H1 (cell line): ENCODE measurements around the gene RIOK3. TPM values are rescaled to one million over a fixed set of nuclear protein-coding genes. Genes with fewer than 3 reads are reported as not detected.

Experiments used
- CTCF ChIA-PET: fragments of 300-600 bp; sonication (Branson Sonifier 250); formaldehyde crosslinking; loops from one replicate; lab custom pipeline; 2021; ENCODE audit not compliant: partially characterized antibody; lab: Charles Lee
- POLR2A ChIA-PET: fragments of 300-600 bp; sonication (Branson Sonifier 250); formaldehyde crosslinking; loops from one replicate; lab custom pipeline; 2021; ENCODE audit warnings: inconsistent platforms; ENCODE audit not compliant: partially characterized antibody; lab: Charles Lee
- DNase-seq, 2 experiments: peaks; one replicate each; pipeline versions ENCODE4 v3.0.0 to v3.0.0-alpha.2; 2010 to 2022; ENCODE audit warnings: low spot score in 2 of 2, low read depth in 1 of 2, mixed read lengths in 1 of 2
- FAIRE-seq: peaks from 2 replicates; lab custom pipeline; 2011; peaks lifted over from hg19 to GRCh38; lab: Jason Lieb, UNC
- H2AFZ ChIP-seq: 2 replicates; pipeline ENCODE4 v1.8.1; 2012; ENCODE audit warnings: low read length, inconsistent platforms
- H2AK5ac ChIP-seq: 2 replicates; pipeline ENCODE4 v1.6.1; 2013; ENCODE audit warnings: low read depth, low read length
- H2BK120ac ChIP-seq: replicated peaks from 2 replicates; pipeline ENCODE3; 2013; ENCODE audit warnings: low read depth, low read length, inconsistent platforms
- H2BK12ac ChIP-seq: 2 replicates; pipeline ENCODE4 v1.6.1; 2013; ENCODE audit warnings: low read depth, low read length
- H2BK15ac ChIP-seq: 2 replicates; pipeline ENCODE4 v1.6.1; 2013; ENCODE audit warnings: low read length
- H2BK20ac ChIP-seq: 2 replicates; pipeline ENCODE4 v1.6.1; 2013; ENCODE audit warnings: low read length
- H2BK5ac ChIP-seq: 2 replicates; pipeline ENCODE4 v1.6.1; 2013; ENCODE audit warnings: low read depth, low read length
- H3K14ac ChIP-seq: 2 replicates; pipeline ENCODE4 v1.6.1; 2013; ENCODE audit warnings: inconsistent platforms; ENCODE audit not compliant: insufficient read length
- H3K18ac ChIP-seq: 2 replicates; pipeline ENCODE4 v1.6.1; 2013; ENCODE audit warnings: low read length; ENCODE audit errors: extremely low read depth
- H3K23ac ChIP-seq: 2 replicates; pipeline ENCODE4 v1.6.1; 2013; ENCODE audit warnings: inconsistent platforms; ENCODE audit not compliant: insufficient read length
- H3K23me2 ChIP-seq: 2 replicates; pipeline ENCODE4 v1.6.1; 2013; ENCODE audit warnings: low read depth, low read length
- H3K27ac ChIP-seq: 2 replicates; pipeline ENCODE4 v1.6.1; 2011; ENCODE audit warnings: low read depth, low read length, inconsistent platforms
- H3K27me3 ChIP-seq, 4 experiments: replicated peaks in 1 of 4; 1 replicate in 1 of 4; 2 replicates in 3 of 4; pipeline versions ENCODE4 v1.6.1 to v1.8.1; 2011 to 2013; ENCODE audit warnings: low read length in 3 of 4, mild to moderate bottlenecking in 3 of 4, inconsistent platforms in 2 of 4, mixed read lengths in 2 of 4, moderate library complexity in 1 of 4; ENCODE audit not compliant: control insufficient read depth in 3 of 4, insufficient read depth in 3 of 4; ENCODE audit errors: extremely low read depth in 1 of 4
- H3K36me3 ChIP-seq, 4 experiments: 2 replicates each; pipeline versions ENCODE4 v1.6.1 to v1.8.1; 2011 to 2013; ENCODE audit warnings: mild to moderate bottlenecking in 4 of 4, low read length in 3 of 4, moderate library complexity in 2 of 4, control low read depth in 1 of 4, inconsistent platforms in 1 of 4; ENCODE audit not compliant: insufficient read depth in 4 of 4, control insufficient read depth in 2 of 4
- H3K4ac ChIP-seq: replicated peaks from 2 replicates; pipeline ENCODE3; 2013; ENCODE audit warnings: low read length, low read depth, mixed read lengths, inconsistent platforms; ENCODE audit not compliant: insufficient read length
- H3K4me1 ChIP-seq, 4 experiments: replicated peaks in 1 of 4; 1 replicate in 1 of 4; 2 replicates in 3 of 4; pipeline versions ENCODE4 v1.6.1 to v1.8.1; 2011 to 2013; ENCODE audit warnings: low read length in 3 of 4, inconsistent platforms in 2 of 4, mixed read lengths in 1 of 4; ENCODE audit not compliant: insufficient read depth in 4 of 4, control insufficient read depth in 3 of 4
- H3K4me2 ChIP-seq, 2 experiments: 2 replicates each; pipeline versions ENCODE4 v1.6.1 to v1.8.1; 2011 to 2013; ENCODE audit warnings: low read depth in 2 of 2, low read length in 2 of 2, control low read depth in 1 of 2, inconsistent platforms in 1 of 2, mild to moderate bottlenecking in 1 of 2; ENCODE audit not compliant: insufficient read depth in 1 of 2
- H3K4me3 ChIP-seq, 4 experiments: fragments of 200-600, 300-600 bp in 1 of 4; sonication (generic), shearing (Covaris generic), sonication (Bioruptor Twin) in 1 of 4; 2 replicates each; pipeline versions ENCODE4 v1.5.1 to v1.8.1; 2011 to 2016; ENCODE audit warnings: low read length in 4 of 4, low read depth in 3 of 4, control low read depth in 2 of 4, inconsistent platforms in 2 of 4, mild to moderate bottlenecking in 2 of 4, mixed read lengths in 1 of 4, moderate library complexity in 1 of 4; ENCODE audit not compliant: insufficient read depth in 2 of 4; ENCODE audit errors: extremely low read depth in 1 of 4
- H3K56ac ChIP-seq: replicated peaks from 2 replicates; pipeline ENCODE3; 2013; ENCODE audit warnings: low read depth, mild to moderate bottlenecking, mixed read lengths, low read length, inconsistent platforms; ENCODE audit not compliant: insufficient read length
- H3K79me1 ChIP-seq: 2 replicates; pipeline ENCODE4 v1.6.1; 2013; ENCODE audit warnings: low read depth, low read length, control low read depth
- H3K79me2 ChIP-seq, 2 experiments: 2 replicates each; pipeline versions ENCODE4 v1.6.1 to v1.8.1; 2012 to 2013; ENCODE audit warnings: low read length in 2 of 2, mild to moderate bottlenecking in 2 of 2, inconsistent platforms in 1 of 2; ENCODE audit not compliant: insufficient read depth in 2 of 2, control insufficient read depth in 1 of 2
- H3K9ac ChIP-seq, 4 experiments: replicated peaks in 1 of 4; 1 replicate in 1 of 4; 2 replicates in 3 of 4; pipeline versions ENCODE4 v1.6.1 to v1.8.1; 2011 to 2013; ENCODE audit warnings: low read depth in 3 of 4, low read length in 3 of 4, control low read depth in 2 of 4, mild to moderate bottlenecking in 2 of 4, moderate library complexity in 2 of 4, inconsistent platforms in 1 of 4; ENCODE audit errors: extremely low read depth in 1 of 4
- H3K9me3 ChIP-seq, 2 experiments: 2 replicates each; pipeline versions ENCODE4 v1.6.1 to v1.8.1; 2012 to 2013; ENCODE audit warnings: mild to moderate bottlenecking in 2 of 2, moderate library complexity in 2 of 2, control low read depth in 1 of 2, inconsistent platforms in 1 of 2, low read depth in 1 of 2, low read length in 1 of 2, mixed read lengths in 1 of 2; ENCODE audit not compliant: insufficient read depth in 2 of 2
- H4K20me1 ChIP-seq, 2 experiments: replicated peaks in 1 of 2; 2 replicates each; pipeline versions ENCODE3 to v1.8.1; 2011 to 2013; ENCODE audit warnings: inconsistent platforms in 2 of 2, low read length in 2 of 2, mild to moderate bottlenecking in 1 of 2; ENCODE audit not compliant: insufficient read depth in 2 of 2, control insufficient read depth in 1 of 2
- H4K5ac ChIP-seq: 2 replicates; pipeline ENCODE4 v1.6.1; 2013; ENCODE audit warnings: low read length, low read depth, mixed read lengths, inconsistent platforms; ENCODE audit not compliant: insufficient read length
- H4K8ac ChIP-seq: 2 replicates; pipeline ENCODE4 v1.8.0; 2013; ENCODE audit warnings: mild to moderate bottlenecking, moderate library complexity, low read length, inconsistent platforms; ENCODE audit not compliant: insufficient read depth; ENCODE audit errors: extremely low read depth
- H4K91ac ChIP-seq: replicated peaks from 2 replicates; pipeline ENCODE3; 2013; ENCODE audit warnings: low read length, mixed read lengths, inconsistent platforms; ENCODE audit not compliant: insufficient read length
- CHD1 ChIP-seq: IDR thresholded peaks from 2 replicates; pipeline ENCODE4 v1.6.1; 2012; ENCODE audit warnings: low read depth, low read length, improper control_type of control experiment
- EZH2 ChIP-seq: fragments of 200-600 bp; sonication (generic); IDR thresholded peaks from 2 replicates; pipeline ENCODE4 v1.7.1; 2012; ENCODE audit warnings: low read depth, mild to moderate bottlenecking, moderate library complexity, low read length, inconsistent platforms; ENCODE audit not compliant: severe bottlenecking
- KDM4A ChIP-seq: IDR thresholded peaks from one replicate; pipeline ENCODE4 v1.7.1; 2012; ENCODE audit warnings: low read depth, mild to moderate bottlenecking, moderate library complexity, low read length, inconsistent platforms; ENCODE audit not compliant: severe bottlenecking
- NRF1 ChIP-seq: IDR thresholded peaks from 2 replicates; pipeline ENCODE4 v1.6.1; 2011; ENCODE audit warnings: mild to moderate bottlenecking, low read depth, low read length, improper control_type of control experiment
- POLR2AphosphoS5 ChIP-seq: IDR thresholded peaks from 2 replicates; pipeline ENCODE4 v1.6.1; 2011; ENCODE audit warnings: low read depth, low read length
- SIN3A ChIP-seq, 2 experiments: IDR thresholded peaks in 1 of 2; conservative IDR thresholded peaks in 1 of 2; 2 replicates each; pipeline ENCODE4 v1.6.1; 2011 to 2012; ENCODE audit warnings: low read length in 2 of 2, improper control_type of control experiment in 1 of 2, low read depth in 1 of 2, mild to moderate bottlenecking in 1 of 2
- TAF1 ChIP-seq: IDR thresholded peaks from 2 replicates; pipeline ENCODE4 v1.6.1; 2011; ENCODE audit warnings: mild to moderate bottlenecking, low read depth, low read length
- TEAD4 ChIP-seq: IDR thresholded peaks from 2 replicates; pipeline ENCODE4 v1.6.1; 2012; ENCODE audit warnings: low read depth, low read length, inconsistent platforms, mixed read lengths
- WGBS, 2 experiments: shearing (Covaris generic) in 1 of 2; methylation state at CpG; one replicate each; pipeline versions ENCODE4 v1.1.6 to v1.1.7; 2013 to 2015; ENCODE audit warnings: low lambda C conversion rate in 2 of 2, mixed read lengths in 2 of 2, inconsistent platforms in 1 of 2, low coverage in 1 of 2, missing lambda C conversion rate in 1 of 2; ENCODE audit not compliant: insufficient replicate concordance in 2 of 2, insufficient coverage in 1 of 2, insufficient read length in 1 of 2; ENCODE audit errors: extremely low coverage in 1 of 2, missing lambda C conversion rate in 1 of 2; 5-methylcytosine and 5-hydroxymethylcytosine counted together
- polyA plus RNA-seq, 7 experiments: library from polyadenylated mRNA; depleted of rRNA in 3 of 7; stranded (reverse) in 5 of 7; unstranded in 2 of 7; fragments of >200 nt in 5 of 7; fragments of 200-250 nt in 2 of 7; gene quantifications; 1 replicate in 5 of 7; 2 replicates in 1 of 7; 4 replicates in 1 of 7; pipeline versions ENCODE4 v1.2.1 to v1.2.3, GENCODE V29; 2011 to 2013; ENCODE audit warnings: missing spikeins in 2 of 7, mixed read lengths in 2 of 7
- total RNA-seq: library from RNA; stranded (reverse); fragmentation: NEBNext Ultra II Directional; extraction: Animal tissue kit (Norgen Biotek cat#: 25700); gene quantifications from 2 replicates; pipeline ENCODE4 v1.2.1, GENCODE V29; 2021
- TF ChIP-seq, protein P1 (sequence below): IDR thresholded peaks from 2 replicates; pipeline ENCODE4 v1.6.1; 2011; ENCODE audit warnings: low read length, improper control_type of control experiment
- TF ChIP-seq, protein P2 (sequence below): IDR thresholded peaks from 2 replicates; pipeline ENCODE4 v1.6.1; 2012; ENCODE audit warnings: low read length, inconsistent platforms
- TF ChIP-seq, protein P3 (sequence below): IDR thresholded peaks from 2 replicates; pipeline ENCODE4 v1.6.1; 2012; ENCODE audit warnings: inconsistent platforms

The RIOK3 gene
- total and polyA plus RNA-seq, 2 of the 8 experiments (the other 6 are each of a cell fraction or from before 2014, with no cell fraction given): 7.5 to 24.3 TPM

DNA sequence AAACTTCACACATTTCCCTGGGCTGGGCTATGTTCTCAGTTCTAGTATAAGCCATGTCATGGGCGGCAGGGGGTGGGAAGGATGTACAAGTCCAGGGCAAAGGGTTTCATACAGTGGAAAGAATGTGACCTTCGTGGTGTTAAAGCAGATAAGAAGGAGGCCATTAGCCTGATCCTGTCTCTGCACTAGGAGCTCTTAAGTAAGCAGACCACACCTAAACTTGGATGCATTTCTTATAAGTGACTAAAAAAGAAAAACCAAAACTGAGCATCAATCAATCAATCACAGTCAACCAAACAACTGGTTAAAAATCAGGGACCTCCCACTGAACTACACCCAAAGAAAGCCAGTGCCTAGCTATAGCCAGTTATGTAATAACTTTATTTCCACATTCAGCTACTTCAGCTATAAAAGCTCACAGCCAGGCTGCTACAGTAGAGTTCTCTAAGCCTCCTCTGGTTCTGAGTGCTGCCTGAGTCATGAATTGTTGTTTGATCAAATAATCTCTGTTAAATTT lies 46.8 kb upstream of the RIOK3 start:
- Histone ChIP-seq H2AFZ (no peak overlapping the region), H3K4me2 (no peak overlapping the region), H3K79me2 (no peaks in the 10 kb centered on the region), H3K14ac (no peak overlapping the region), H3K27me3 (no peaks in the 10 kb centered on the region), H2BK12ac (no peak overlapping the region), H4K91ac (no peak overlapping the region), H3K18ac (no peak overlapping the region), H3K23ac (no peak overlapping the region), H3K4me1 (peaks cover 4 to 8% (median 6%) of the 10 kb centered on the region in 4 experiments), H2BK120ac (no peak overlapping the region), H2BK20ac (no peak overlapping the region), H4K8ac (no peak overlapping the region), H3K36me3 (no peaks in the 10 kb centered on the region), H3K9ac (no peak overlapping the region), H3K4ac (no peak overlapping the region), H2AK5ac (no peak overlapping the region), H3K23me2 (no peaks in the 10 kb centered on the region; the same call in 1 of the 2 replicates), H3K4me3 (no peak overlapping the region), H3K27ac (no peak overlapping the region), H4K5ac (no peak overlapping the region), H3K9me3 (no peaks in the 10 kb centered on the region), H2BK5ac (no peak overlapping the region), H2BK15ac (no peak overlapping the region), H3K79me1 (peaks cover 2% of the 10 kb centered on the region), H4K20me1 (no peaks in the 10 kb centered on the region), H3K56ac (no peak overlapping the region)
- DNase-seq (no peak), FAIRE-seq (no peak)
- ChIA-PET CTCF (interaction anchor here (0.6 to 1.2 kb wide), 5 partner anchors 29 to 608 kb away, joined by 3 read pairs; no protein-coding TSS in a partner anchor), POLR2A (no interaction called here)
- WGBS, 2 experiments: 87% methylated on average over 2 of the region's 2 CpGs; no CpG with 5 or more reads in 1 of the 2 experiments
- TF ChIP-seq SIN3A (conservative IDR thresholded peaks at IDR 0.05 in 1 of 2, IDR thresholded peaks at IDR 0.05 in 1 of 2; ENCODE audit: low read depth in 1 of 2, low read length in 2 of 2) (no peak), KDM4A (no peak), TAF1 (no peak), TEAD4 (no peak), EZH2 (no peak), CHD1 (no peak), NRF1 (no peak), POLR2AphosphoS5 (no peak)
- TF ChIP-seq, protein P1, sequence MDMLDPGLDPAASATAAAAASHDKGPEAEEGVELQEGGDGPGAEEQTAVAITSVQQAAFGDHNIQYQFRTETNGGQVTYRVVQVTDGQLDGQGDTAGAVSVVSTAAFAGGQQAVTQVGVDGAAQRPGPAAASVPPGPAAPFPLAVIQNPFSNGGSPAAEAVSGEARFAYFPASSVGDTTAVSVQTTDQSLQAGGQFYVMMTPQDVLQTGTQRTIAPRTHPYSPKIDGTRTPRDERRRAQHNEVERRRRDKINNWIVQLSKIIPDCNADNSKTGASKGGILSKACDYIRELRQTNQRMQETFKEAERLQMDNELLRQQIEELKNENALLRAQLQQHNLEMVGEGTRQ: no peak
- TF ChIP-seq, protein P2, sequence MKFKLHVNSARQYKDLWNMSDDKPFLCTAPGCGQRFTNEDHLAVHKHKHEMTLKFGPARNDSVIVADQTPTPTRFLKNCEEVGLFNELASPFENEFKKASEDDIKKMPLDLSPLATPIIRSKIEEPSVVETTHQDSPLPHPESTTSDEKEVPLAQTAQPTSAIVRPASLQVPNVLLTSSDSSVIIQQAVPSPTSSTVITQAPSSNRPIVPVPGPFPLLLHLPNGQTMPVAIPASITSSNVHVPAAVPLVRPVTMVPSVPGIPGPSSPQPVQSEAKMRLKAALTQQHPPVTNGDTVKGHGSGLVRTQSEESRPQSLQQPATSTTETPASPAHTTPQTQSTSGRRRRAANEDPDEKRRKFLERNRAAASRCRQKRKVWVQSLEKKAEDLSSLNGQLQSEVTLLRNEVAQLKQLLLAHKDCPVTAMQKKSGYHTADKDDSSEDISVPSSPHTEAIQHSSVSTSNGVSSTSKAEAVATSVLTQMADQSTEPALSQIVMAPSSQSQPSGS: no peak
- TF ChIP-seq, protein P3, sequence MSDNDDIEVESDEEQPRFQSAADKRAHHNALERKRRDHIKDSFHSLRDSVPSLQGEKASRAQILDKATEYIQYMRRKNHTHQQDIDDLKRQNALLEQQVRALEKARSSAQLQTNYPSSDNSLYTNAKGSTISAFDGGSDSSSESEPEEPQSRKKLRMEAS: no peak
